Loucy (cell line): ENCODE data around the gene MRPS34.

Experiments used
- H2AFZ ChIP-seq: fragments of 200-600 bp; sonication (generic); 2 replicates; pipeline ENCODE4 v1.6.0; 2016; ENCODE audit warnings: antibody characterized with exemption, mild to moderate bottlenecking, low read length, moderate library complexity
- H3F3A ChIP-seq: fragments of 200-600 bp; 2 replicates; pipeline ENCODE4 v1.6.0; 2016; ENCODE audit warnings: antibody characterized with exemption, low read depth, mild to moderate bottlenecking
- H3K27me3 ChIP-seq: fragments of 200-600 bp; sonication (generic); 2 replicates; pipeline ENCODE4 v1.6.1; 2014; ENCODE audit warnings: low read length, mild to moderate bottlenecking; ENCODE audit not compliant: insufficient read depth, poor library complexity, severe bottlenecking
- H3K36me3 ChIP-seq: fragments of 200-600 bp; sonication (generic); 2 replicates; pipeline ENCODE4 v1.6.1; 2016; ENCODE audit warnings: low read length; ENCODE audit not compliant: insufficient read depth
- H3K4me1 ChIP-seq: fragments of 200-600 bp; sonication (generic); 2 replicates; pipeline ENCODE4 v1.5.1; 2014; ENCODE audit warnings: low read length, mild to moderate bottlenecking; ENCODE audit not compliant: insufficient read depth, poor library complexity, severe bottlenecking
- H3K4me2 ChIP-seq: fragments of 200-600 bp; sonication (generic); 2 replicates; pipeline ENCODE4 v1.6.0; 2014; ENCODE audit warnings: antibody characterized with exemption, low read length, low read depth, mild to moderate bottlenecking; ENCODE audit not compliant: poor library complexity, severe bottlenecking
- H3K4me3 ChIP-seq: fragments of 200-600 bp; sonication (generic); 2 replicates; pipeline ENCODE4 v1.5.1; 2014; ENCODE audit warnings: low read length, mild to moderate bottlenecking, mixed read lengths; ENCODE audit not compliant: poor library complexity, severe bottlenecking
- H3K79me2 ChIP-seq: fragments of 200-600 bp; sonication (generic); 2 replicates; pipeline ENCODE4 v1.6.1; 2014; ENCODE audit warnings: low read length; ENCODE audit not compliant: insufficient read depth
- H3K9ac ChIP-seq: fragments of 200-600 bp; sonication (generic); 2 replicates; pipeline ENCODE4 v1.6.0; 2014; ENCODE audit warnings: mild to moderate bottlenecking, low read depth, low read length, moderate library complexity; ENCODE audit not compliant: poor library complexity, severe bottlenecking
- H3K9me2 ChIP-seq: fragments of 200-600 bp; sonication (generic); replicated peaks from 2 replicates; pipeline ENCODE4 v1.6.1; 2016; ENCODE audit warnings: low read depth, low read length, mixed read lengths
- H3K9me3 ChIP-seq: fragments of 200-600 bp; sonication (generic); 2 replicates; pipeline ENCODE4 v1.6.1; 2014; ENCODE audit warnings: mild to moderate bottlenecking, antibody characterized with exemption, low read length, low read depth; ENCODE audit not compliant: insufficient read depth
- H4K20me1 ChIP-seq: fragments of 200-600 bp; sonication (generic); 2 replicates; pipeline ENCODE4 v1.6.0; 2014; ENCODE audit warnings: antibody characterized with exemption, low read length, mild to moderate bottlenecking; ENCODE audit not compliant: insufficient read depth, poor library complexity, severe bottlenecking
- EZH2phosphoT487 ChIP-seq: fragments of 200-600 bp; IDR thresholded peaks from 2 replicates; pipeline ENCODE4 v1.6.1; 2018; ENCODE audit warnings: antibody characterized with exemption, mild to moderate bottlenecking, moderate library complexity, borderline replicate concordance
- TF ChIP-seq, protein P1 (sequence below): fragments of 200-600 bp; sonication (generic); conservative IDR thresholded peaks from 2 replicates; pipeline ENCODE4 v1.5.1; 2014; ENCODE audit warnings: mild to moderate bottlenecking, antibody characterized with exemption, low read length

Gene MRPS34

DNA sequence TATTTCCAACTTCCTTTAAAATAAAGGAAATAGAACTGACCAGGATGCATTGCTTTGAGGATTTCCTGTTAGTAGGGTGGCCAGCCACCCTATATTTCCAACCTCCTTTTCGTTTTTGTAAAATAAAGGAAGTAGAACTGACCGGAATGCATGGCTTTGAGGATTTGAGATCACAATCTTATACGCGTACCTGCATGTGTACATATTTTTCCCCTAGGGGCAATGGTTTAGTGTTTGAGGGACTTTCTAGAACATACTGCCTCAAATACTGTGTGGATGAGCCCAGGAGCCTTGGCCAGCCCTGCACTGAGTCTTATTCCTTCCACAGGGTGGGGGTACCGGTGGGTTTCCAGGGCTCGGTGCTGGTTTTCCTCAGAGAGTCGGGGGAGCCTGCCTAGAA, 41.3 kb downstream of the MRPS34 start:
- TF ChIP-seq EZH2phosphoT487, result no peak
- TF ChIP-seq, protein P1, sequence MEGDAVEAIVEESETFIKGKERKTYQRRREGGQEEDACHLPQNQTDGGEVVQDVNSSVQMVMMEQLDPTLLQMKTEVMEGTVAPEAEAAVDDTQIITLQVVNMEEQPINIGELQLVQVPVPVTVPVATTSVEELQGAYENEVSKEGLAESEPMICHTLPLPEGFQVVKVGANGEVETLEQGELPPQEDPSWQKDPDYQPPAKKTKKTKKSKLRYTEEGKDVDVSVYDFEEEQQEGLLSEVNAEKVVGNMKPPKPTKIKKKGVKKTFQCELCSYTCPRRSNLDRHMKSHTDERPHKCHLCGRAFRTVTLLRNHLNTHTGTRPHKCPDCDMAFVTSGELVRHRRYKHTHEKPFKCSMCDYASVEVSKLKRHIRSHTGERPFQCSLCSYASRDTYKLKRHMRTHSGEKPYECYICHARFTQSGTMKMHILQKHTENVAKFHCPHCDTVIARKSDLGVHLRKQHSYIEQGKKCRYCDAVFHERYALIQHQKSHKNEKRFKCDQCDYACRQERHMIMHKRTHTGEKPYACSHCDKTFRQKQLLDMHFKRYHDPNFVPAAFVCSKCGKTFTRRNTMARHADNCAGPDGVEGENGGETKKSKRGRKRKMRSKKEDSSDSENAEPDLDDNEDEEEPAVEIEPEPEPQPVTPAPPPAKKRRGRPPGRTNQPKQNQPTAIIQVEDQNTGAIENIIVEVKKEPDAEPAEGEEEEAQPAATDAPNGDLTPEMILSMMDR, result no peak
- no peak overlapping the region for H3K9ac ChIP-seq
- no peak overlapping the region for H3K4me2 ChIP-seq
- no peaks in the 10 kb centered on the region for H3K4me1 ChIP-seq
- H3K27me3 ChIP-seq, result no peaks in the 10 kb centered on the region
- H3K79me2 ChIP-seq, result no peaks in the 10 kb centered on the region
- no peak overlapping the region for H3K4me3 ChIP-seq
- H3K9me3 ChIP-seq, result no peaks in the 10 kb centered on the region
- no peak overlapping the region for H2AFZ ChIP-seq
- H3F3A ChIP-seq, result no peaks in the 10 kb centered on the region
- H3K9me2 ChIP-seq, result no peaks in the 10 kb centered on the region
- H4K20me1 ChIP-seq, result no peaks in the 10 kb centered on the region
- no peaks in the 10 kb centered on the region; the same call in 1 of the 2 replicates for H3K36me3 ChIP-seq

DNA sequence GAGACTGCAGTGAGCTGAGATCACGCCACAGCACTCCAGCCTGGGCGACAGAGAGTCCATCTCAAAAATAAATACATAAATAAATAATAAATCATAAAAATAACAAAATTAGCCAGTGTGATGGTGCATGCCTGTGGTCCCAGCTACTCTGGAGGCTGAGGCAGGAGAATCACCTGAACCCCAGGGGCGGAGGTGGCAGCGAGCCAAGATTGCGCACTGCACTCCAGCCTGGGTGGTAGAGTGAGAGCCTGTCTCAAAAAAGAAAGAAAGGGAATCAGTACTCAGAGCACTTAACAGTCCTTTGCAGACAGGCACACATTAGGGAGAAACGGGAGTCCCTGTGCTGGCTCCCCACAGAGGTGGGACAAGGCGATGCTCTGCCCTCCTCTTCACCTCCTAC, 41.9 kb downstream of the MRPS34 start:
- Histone ChIP-seq H3K27me3 (no peaks in the 10 kb centered on the region), H3K9me3 (no peaks in the 10 kb centered on the region), H3K9me2 (no peaks in the 10 kb centered on the region), H3K79me2 (no peaks in the 10 kb centered on the region), H3K4me1 (no peaks in the 10 kb centered on the region), H3F3A (no peaks in the 10 kb centered on the region), H3K9ac (no peak overlapping the region), H3K4me2 (no peak overlapping the region), H3K4me3 (no peak overlapping the region), H2AFZ (no peak overlapping the region), H4K20me1 (no peaks in the 10 kb centered on the region), H3K36me3 (peaks cover 2% of the 10 kb centered on the region; the same call in 1 of the 2 replicates)
- no peak for TF ChIP-seq EZH2phosphoT487
- TF ChIP-seq, protein P1, result no peak

DNA sequence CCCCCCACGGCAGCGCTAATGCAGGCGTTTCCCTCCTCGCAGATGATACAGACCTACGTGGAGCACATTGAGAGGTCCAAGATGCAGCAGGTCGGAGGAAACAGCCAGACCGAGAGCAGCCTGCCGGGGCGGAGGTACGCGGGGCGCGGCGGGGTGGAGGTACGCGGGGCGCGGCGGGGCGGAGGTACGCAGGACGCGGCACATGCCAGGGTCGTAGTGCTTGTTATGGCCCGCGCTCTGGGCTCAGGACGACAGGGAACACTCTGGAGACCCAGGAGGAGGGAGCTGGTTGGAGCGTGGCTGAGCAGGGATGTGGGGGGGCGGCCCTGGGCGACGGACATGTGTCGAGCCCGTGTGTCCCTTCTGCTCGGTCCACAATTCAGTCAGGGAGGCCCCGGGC, 43.5 kb downstream of the MRPS34 start:
- no peak for TF ChIP-seq EZH2phosphoT487
- TF ChIP-seq, protein P1, result no peak

More for the DNA sequence above, 43.5 kb downstream of the MRPS34 start:
- Histone ChIP-seq H4K20me1 (no peaks in the 10 kb centered on the region), H2AFZ (no peak overlapping the region), H3K9ac (no peak overlapping the region), H3K4me2 (no peak overlapping the region), H3K27me3 (no peaks in the 10 kb centered on the region), H3K4me3 (no peak overlapping the region), H3K36me3 (peaks cover 4% of the 10 kb centered on the region; the same call in 1 of the 2 replicates), H3K9me3 (no peaks in the 10 kb centered on the region), H3K79me2 (no peaks in the 10 kb centered on the region), H3F3A (no peaks in the 10 kb centered on the region), H3K9me2 (no peaks in the 10 kb centered on the region), H3K4me1 (no peaks in the 10 kb centered on the region)
